Measurements from ENCODE around the gene MIDN. TPM values are rescaled to one million over a fixed set of nuclear protein-coding genes. Genes with fewer than 3 reads are reported as not detected.

The MIDN gene
- total RNA-seq, 1 donor from 2014 or later: 103 TPM

DNA sequence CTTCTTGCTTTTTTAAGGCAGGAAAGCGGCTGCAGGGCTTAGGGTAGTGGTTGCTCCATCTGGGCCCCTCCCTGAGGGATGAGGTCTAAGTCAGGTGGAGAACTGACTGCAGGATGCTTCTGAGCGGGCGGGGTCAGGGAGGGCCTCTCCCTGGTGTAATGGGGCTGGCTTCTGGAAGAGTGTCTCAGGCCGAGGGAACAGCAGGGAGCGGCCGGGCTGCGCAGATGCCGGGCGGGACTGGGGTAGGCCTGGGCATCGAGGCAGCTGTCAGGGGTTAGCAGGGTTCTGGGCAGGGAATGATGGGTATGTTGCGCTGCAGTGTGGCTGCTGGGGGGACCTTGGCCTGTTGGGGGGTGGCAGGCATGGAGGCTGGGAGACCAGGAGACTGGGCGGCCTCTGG is 29.7 kb downstream of the MIDN start:
- TF ChIP-seq, protein P1, sequence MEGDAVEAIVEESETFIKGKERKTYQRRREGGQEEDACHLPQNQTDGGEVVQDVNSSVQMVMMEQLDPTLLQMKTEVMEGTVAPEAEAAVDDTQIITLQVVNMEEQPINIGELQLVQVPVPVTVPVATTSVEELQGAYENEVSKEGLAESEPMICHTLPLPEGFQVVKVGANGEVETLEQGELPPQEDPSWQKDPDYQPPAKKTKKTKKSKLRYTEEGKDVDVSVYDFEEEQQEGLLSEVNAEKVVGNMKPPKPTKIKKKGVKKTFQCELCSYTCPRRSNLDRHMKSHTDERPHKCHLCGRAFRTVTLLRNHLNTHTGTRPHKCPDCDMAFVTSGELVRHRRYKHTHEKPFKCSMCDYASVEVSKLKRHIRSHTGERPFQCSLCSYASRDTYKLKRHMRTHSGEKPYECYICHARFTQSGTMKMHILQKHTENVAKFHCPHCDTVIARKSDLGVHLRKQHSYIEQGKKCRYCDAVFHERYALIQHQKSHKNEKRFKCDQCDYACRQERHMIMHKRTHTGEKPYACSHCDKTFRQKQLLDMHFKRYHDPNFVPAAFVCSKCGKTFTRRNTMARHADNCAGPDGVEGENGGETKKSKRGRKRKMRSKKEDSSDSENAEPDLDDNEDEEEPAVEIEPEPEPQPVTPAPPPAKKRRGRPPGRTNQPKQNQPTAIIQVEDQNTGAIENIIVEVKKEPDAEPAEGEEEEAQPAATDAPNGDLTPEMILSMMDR (IDR thresholded peaks at IDR 0.05): no peak
- no peaks in the 10 kb centered on the region for H3K27me3 Mint-ChIP-seq (ENCODE audit: unreplicated experiment)
- peaks cover 14% of the 10 kb centered on the region for H3K36me3 Mint-ChIP-seq (ENCODE audit: unreplicated experiment)
- peak overlapping the region; percentile 18 for H3K27ac Mint-ChIP-seq (ENCODE audit: unreplicated experiment)
- H3K9me3 Mint-ChIP-seq (ENCODE audit: unreplicated experiment): no peaks in the 10 kb centered on the region
- no peak overlapping the region for H3K4me3 Mint-ChIP-seq (ENCODE audit: unreplicated experiment)
- peaks cover 20% of the 10 kb centered on the region for H3K4me1 Mint-ChIP-seq (ENCODE audit: unreplicated experiment)
- DNase-seq (ENCODE audit: extremely low spot score, unreplicated experiment): no peak

DNA sequence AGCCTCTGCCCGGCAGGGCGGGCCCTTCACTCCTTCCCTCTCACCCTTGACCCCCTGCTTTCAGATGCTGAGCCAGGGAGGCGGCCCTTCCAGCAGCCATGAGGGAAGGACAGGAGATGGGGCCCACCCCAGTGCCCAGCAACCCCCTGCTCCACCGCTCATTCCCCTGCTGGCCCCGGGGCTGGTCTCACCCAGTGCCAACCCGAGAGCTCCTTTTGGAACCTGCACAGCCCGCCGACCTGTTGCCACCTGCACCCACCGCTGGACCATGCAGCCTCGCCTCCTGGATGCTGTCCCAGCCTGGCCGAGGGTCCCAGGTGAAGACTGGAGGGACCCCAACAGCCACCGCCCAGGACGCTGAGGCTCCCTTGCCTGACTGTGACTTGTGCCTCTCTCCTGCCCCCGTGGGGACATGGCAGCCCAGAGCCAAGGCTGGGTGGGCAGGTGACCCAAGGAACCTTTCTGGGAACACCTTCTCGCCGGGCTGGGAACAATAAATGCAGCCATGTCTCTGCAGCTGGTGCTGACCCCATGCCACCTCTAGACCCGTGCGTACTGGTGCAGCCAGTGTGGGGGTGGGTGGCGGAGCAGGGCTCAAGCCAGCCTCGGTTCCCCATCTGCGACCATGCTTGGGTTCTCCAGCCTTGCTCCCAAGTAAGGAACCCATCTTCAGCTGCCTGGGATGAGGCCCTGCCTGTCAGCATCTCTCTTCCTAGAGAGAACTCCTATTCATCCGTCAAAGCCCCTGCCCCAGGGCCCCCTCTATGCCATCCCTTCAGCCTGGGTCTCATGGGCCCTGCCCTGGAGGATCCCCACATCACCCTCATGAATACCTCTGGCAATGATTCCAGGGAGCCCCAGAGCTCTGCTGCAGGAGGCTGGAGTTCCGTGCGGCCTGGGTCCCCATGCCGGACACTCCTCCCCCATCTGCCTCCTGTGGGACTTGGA is 30.6 kb downstream of the MIDN start:
- Mint-ChIP-seq H3K4me3 (ENCODE audit: unreplicated experiment) (no peak overlapping the region), H3K36me3 (ENCODE audit: unreplicated experiment) (peaks cover 8% of the 10 kb centered on the region), H3K4me1 (ENCODE audit: unreplicated experiment) (peaks cover 14% of the 10 kb centered on the region), H3K27me3 (ENCODE audit: unreplicated experiment) (peaks cover under 1% of the 10 kb centered on the region), H3K27ac (ENCODE audit: unreplicated experiment) (no peak overlapping the region), H3K9me3 (ENCODE audit: unreplicated experiment) (no peaks in the 10 kb centered on the region)
- TF ChIP-seq, protein P1 (IDR thresholded peaks at IDR 0.05): no peak
- no peak for DNase-seq (ENCODE audit: extremely low spot score, unreplicated experiment)

DNA sequence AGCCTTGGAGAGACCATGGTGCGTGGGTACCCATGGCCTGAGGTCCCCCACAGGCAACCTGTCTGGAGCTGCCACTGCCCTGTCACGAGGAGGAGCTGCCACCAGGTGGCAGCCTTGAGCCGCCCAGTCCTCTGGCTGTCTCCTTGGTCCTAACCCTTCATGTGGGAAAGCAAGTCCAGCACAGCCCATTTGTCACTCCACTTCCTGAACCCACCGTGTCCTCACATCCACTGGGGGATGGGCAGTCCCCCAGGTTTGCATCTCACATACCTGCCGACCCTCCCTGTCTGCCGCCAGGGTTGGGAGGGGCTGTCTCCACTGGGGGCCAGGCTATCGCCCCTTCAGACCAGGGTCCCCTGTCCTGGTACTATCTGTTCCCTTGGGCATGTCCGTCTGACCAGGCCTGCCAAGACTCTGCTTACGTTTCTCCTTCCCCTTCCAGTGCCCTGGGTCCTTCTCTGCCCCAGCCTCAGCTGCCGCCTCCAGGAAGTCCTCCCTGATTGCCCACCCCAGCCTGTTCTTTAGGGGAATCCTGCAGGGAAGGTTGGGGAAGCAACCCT is 31.5 kb downstream of the MIDN start:
- peak overlapping the region; percentile 33 for H3K4me3 Mint-ChIP-seq (ENCODE audit: unreplicated experiment)
- no peaks in the 10 kb centered on the region for H3K9me3 Mint-ChIP-seq (ENCODE audit: unreplicated experiment)
- H3K36me3 Mint-ChIP-seq (ENCODE audit: unreplicated experiment): peaks cover 4% of the 10 kb centered on the region
- peak; percentile 96 for DNase-seq (ENCODE audit: extremely low spot score, unreplicated experiment)
- TF ChIP-seq, protein P1 (IDR thresholded peaks at IDR 0.05): peak; percentile 97
- peaks cover 13% of the 10 kb centered on the region for H3K4me1 Mint-ChIP-seq (ENCODE audit: unreplicated experiment)
- peaks cover 8% of the 10 kb centered on the region for H3K27me3 Mint-ChIP-seq (ENCODE audit: unreplicated experiment)
- H3K27ac Mint-ChIP-seq (ENCODE audit: unreplicated experiment): no peak overlapping the region

DNA sequence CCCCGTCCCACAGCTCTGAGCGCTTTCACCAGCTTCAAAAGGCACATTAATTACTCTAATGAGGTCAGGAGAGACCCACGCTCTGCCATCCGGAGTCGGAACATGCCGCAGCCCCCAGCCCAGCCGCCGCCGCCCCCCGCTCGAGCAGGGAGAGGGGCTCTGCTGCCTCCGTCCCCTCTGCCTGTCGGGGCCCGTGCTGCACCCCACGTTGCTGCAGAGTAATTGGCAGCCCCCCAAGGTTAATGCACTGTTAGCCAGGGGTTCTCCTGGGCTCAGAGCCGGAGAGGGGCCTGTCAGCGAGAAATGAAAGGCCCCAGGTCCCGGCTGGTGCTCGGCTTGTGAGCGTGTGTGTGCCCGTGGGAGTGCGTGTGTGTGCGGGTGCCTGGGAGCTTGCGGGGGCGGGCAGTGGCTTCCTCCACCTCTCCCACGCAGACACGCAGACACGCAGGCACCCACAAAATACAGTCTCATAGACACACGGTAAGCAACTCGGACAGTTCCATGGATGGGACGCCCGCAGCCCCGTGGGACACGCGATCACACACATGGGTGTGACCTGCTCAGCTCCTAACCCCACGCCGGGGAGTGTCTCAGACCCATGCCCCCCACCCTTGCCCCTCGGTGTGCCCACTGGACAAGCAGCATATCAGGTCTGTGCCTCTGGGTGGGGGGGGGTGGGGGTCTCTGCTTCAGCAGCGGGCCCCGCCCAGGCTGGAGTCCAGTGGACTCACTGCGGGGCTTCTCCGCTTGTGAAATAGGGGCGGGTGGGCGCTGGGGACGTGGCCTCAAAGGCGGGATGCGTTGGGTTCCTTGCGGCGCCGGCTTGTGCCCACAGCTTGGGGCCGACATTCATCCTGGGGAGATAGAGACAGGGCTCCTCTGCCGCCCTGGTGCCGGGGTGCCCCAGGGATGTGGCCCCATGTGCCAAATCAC is 32.5 kb downstream of the MIDN start:
- Mint-ChIP-seq H3K36me3 (ENCODE audit: unreplicated experiment) (peaks cover 4% of the 10 kb centered on the region), H3K4me3 (ENCODE audit: unreplicated experiment) (no peak overlapping the region), H3K27ac (ENCODE audit: unreplicated experiment) (no peak overlapping the region), H3K4me1 (ENCODE audit: unreplicated experiment) (peaks cover 15% of the 10 kb centered on the region), H3K27me3 (ENCODE audit: unreplicated experiment) (peaks cover 9% of the 10 kb centered on the region), H3K9me3 (ENCODE audit: unreplicated experiment) (no peaks in the 10 kb centered on the region)
- TF ChIP-seq, protein P1 (IDR thresholded peaks at IDR 0.05): no peak
- DNase-seq (ENCODE audit: extremely low spot score, unreplicated experiment): no peak

Data from osteocyte (in vitro differentiated cells).